ENCODE results near the gene TBRG1. TPM values are rescaled to one million over a fixed set of nuclear protein-coding genes. Genes with fewer than 3 reads are reported as not detected.

TBRG1 gene
- total and polyA plus RNA-seq, 5 donors, result 17.9 to 28.6 (median 25.3) TPM

GRCh38 chr11:124661553-124661952, 38.9 kb downstream of the TBRG1 start:
- H3K27ac ChIP-seq (ENCODE audit: low read length), result no peak overlapping the region
- H3K9me3 ChIP-seq (ENCODE audit: control insufficient read depth, low read length), result no peaks in the 10 kb centered on the region
- ATAC-seq, result no peak
- no peaks in the 10 kb centered on the region for H3K4me1 ChIP-seq (ENCODE audit: control insufficient read depth, insufficient read depth, low read length)
- DNase-seq, result no peak
- intact Hi-C loops (cut with DNase I), result loop anchor here in 1 of 4 donors (10.0 kb wide), 1 partner anchor 173 kb away; no protein-coding TSS in a partner anchor
- no peak overlapping the region for H3K4me3 ChIP-seq (ENCODE audit: low read length)
- no peaks in the 10 kb centered on the region for H3K27me3 ChIP-seq (ENCODE audit: control insufficient read depth, insufficient read depth)

GRCh38 chr11:124662106-124662505, 39.4 kb downstream of the TBRG1 start:
- intact Hi-C loops (cut with DNase I), result loop anchor here in 1 of 4 donors (10.0 kb wide), 1 partner anchor 173 kb away; no protein-coding TSS in a partner anchor

GRCh38 chr11:124663861-124664260, 41.2 kb downstream of the TBRG1 start:
- DNase-seq, result no peak
- H3K4me3 ChIP-seq (ENCODE audit: low read length), result no peak overlapping the region
- H3K9me3 ChIP-seq (ENCODE audit: control insufficient read depth, low read length), result no peaks in the 10 kb centered on the region
- H3K4me1 ChIP-seq (ENCODE audit: control insufficient read depth, insufficient read depth, low read length), result no peaks in the 10 kb centered on the region
- intact Hi-C loops (cut with DNase I), result loop anchor here in 1 of 4 donors (10.0 kb wide), 1 partner anchor 171 kb away; no protein-coding TSS in a partner anchor
- H3K27ac ChIP-seq (ENCODE audit: low read length), result no peak overlapping the region
- ATAC-seq, result no peak
- no peaks in the 10 kb centered on the region for H3K27me3 ChIP-seq (ENCODE audit: control insufficient read depth, insufficient read depth)
- WGBS, result 82% methylated on average over 2 of the region's 2 CpGs

More at GRCh38 chr11:124662106-124662505, 39.4 kb downstream of the TBRG1 start:
- no peak for DNase-seq
- 83% methylated on average over 4 of the region's 4 CpGs for WGBS
- H3K27ac ChIP-seq (ENCODE audit: low read length), result no peak overlapping the region
- no peaks in the 10 kb centered on the region for H3K9me3 ChIP-seq (ENCODE audit: control insufficient read depth, low read length)
- H3K4me3 ChIP-seq (ENCODE audit: low read length), result no peak overlapping the region
- no peaks in the 10 kb centered on the region for H3K4me1 ChIP-seq (ENCODE audit: control insufficient read depth, insufficient read depth, low read length)
- no peak for ATAC-seq
- H3K27me3 ChIP-seq (ENCODE audit: control insufficient read depth, insufficient read depth), result no peaks in the 10 kb centered on the region

- 90% methylated on average over 3 of the region's 3 CpGs for WGBS
- Histone ChIP-seq H3K9me3 (ENCODE audit: control insufficient read depth, low read length) (no peaks in the 10 kb centered on the region), H3K27me3 (ENCODE audit: control insufficient read depth, insufficient read depth) (no peaks in the 10 kb centered on the region), H3K27ac (ENCODE audit: low read length) (no peak overlapping the region), H3K4me3 (ENCODE audit: low read length) (no peak overlapping the region), H3K4me1 (ENCODE audit: control insufficient read depth, insufficient read depth, low read length) (no peaks in the 10 kb centered on the region)
- no peak for ATAC-seq
- DNase-seq, result no peak
- intact Hi-C loops (cut with DNase I), result loop anchor here in 2 of 4 donors (5.0 to 10.0 kb wide), 2 partner anchors 167 to 170 kb away; no protein-coding TSS in a partner anchor
Observed at GRCh38 chr11:124667601-124668000, 44.9 kb downstream of the TBRG1 start.

DNA sequence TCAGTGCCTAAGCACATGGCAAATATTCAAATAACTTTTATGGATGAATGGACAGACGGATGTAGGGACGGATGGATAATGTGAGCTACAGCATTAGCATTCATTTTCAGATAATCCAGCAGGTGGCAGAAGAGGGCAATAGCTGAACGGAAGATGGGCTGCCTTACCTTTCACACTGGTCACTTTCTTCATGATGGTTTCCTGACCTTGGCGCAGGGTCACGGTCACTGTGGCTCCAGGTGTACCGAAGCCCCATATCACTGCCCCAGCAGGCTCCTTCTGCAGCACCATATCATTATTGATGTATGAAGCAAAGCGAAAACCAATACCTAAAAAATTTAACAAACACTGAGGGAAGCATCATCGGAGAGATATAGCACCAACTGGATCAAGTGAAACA, 46.5 kb downstream of the TBRG1 start:
- Histone ChIP-seq H3K27ac (ENCODE audit: low read length) (no peak overlapping the region), H3K4me1 (ENCODE audit: control insufficient read depth, insufficient read depth, low read length) (peaks cover under 1% of the 10 kb centered on the region), H3K9me3 (ENCODE audit: control insufficient read depth, low read length) (no peaks in the 10 kb centered on the region), H3K27me3 (ENCODE audit: control insufficient read depth, insufficient read depth) (no peaks in the 10 kb centered on the region), H3K4me3 (ENCODE audit: low read length) (no peak overlapping the region)
- 24% methylated on average over 8 of the region's 8 CpGs for WGBS
- ATAC-seq (no peak), DNase-seq (peak in 1 of 3 donors; percentile 49)
- intact Hi-C loops (cut with DNase I), result loop anchor here in 3 of 4 donors (2.0 to 10.0 kb wide), 4 partner anchors 96 to 168 kb away; no protein-coding TSS in a partner anchor

GRCh38 chr11:124670732-124671131, 48.1 kb downstream of the TBRG1 start:
- WGBS, result 49% methylated on average over 3 of the region's 3 CpGs
- ATAC-seq, result no peak
- H3K9me3 ChIP-seq (ENCODE audit: control insufficient read depth, low read length), result no peaks in the 10 kb centered on the region

GRCh38 chr11:124672536-124673215, 50.0 kb downstream of the TBRG1 start:
- Histone ChIP-seq H3K27me3 (ENCODE audit: control insufficient read depth, insufficient read depth) (no peaks in the 10 kb centered on the region), H3K4me3 (ENCODE audit: low read length) (peak overlapping the region; percentile 64), H3K9me3 (ENCODE audit: control insufficient read depth, low read length) (no peaks in the 10 kb centered on the region), H3K4me1 (ENCODE audit: control insufficient read depth, insufficient read depth, low read length) (peaks cover 4% of the 10 kb centered on the region), H3K27ac (ENCODE audit: low read length) (peak overlapping the region; percentile 92)
- ATAC-seq, result no peak
- no peak for DNase-seq
- 56% methylated on average over 7 of the region's 7 CpGs for whole genome bisulfite sequencing
- intact Hi-C loops (cut with DNase I), result loop anchor here in 3 of 4 donors (5.0 kb wide), 2 partner anchors 90 to 165 kb away; partner anchors contain the start of gene ESAM (in 2 of the 3)

More at GRCh38 chr11:124670732-124671131, 48.1 kb downstream of the TBRG1 start:
- Histone ChIP-seq H3K27me3 (ENCODE audit: control insufficient read depth, insufficient read depth) (no peaks in the 10 kb centered on the region), H3K4me1 (ENCODE audit: control insufficient read depth, insufficient read depth, low read length) (peaks cover 2% of the 10 kb centered on the region), H3K4me3 (ENCODE audit: low read length) (no peak overlapping the region), H3K27ac (ENCODE audit: low read length) (no peak overlapping the region)
- intact Hi-C loops (cut with DNase I), result loop anchor here in 3 of 4 donors (2.0 to 5.0 kb wide), 3 partner anchors 92 to 167 kb away; partner anchors contain the start of gene ESAM (in 3 of the 3)
- no peak for DNase-seq

DNA sequence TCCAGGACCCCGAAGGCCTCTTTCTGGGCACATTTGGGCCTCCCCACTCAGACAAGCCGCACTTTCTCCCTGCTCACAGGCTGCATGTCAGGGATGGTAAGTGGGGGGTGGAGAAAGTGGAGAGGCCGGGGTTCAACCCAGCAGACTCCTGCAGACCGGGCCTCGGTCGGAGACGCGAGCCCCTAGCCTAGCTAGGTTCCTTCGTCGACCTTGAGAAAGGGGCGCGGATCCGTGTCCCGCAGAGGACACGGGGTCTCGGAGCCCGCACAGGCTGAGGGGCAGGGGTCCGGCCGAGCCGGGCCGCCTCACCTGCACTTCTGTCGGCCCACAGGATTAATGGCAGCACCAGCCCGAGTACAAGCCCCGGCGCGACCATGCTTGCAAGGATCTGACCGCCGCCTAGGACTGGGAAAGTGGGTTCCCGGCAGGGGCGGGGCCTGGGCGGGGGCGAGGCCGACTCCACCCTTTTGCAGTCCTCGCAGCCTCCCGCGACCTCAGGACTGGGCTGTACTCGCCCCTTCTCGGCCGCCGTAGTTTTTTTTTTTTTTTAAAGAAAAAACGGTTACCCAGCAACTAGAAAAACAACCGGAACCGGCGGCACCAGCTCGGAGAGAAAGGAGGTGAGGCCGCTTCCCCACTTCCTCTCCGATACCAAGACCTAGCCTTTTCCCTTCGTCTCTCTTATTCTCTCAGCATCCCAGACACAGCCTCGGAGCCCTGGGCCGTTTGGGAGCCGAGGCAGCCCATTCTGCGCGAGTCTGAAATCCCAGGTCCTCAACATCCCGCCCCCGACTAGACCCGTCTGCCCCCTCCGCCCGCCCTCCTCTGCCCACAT, 50.9 kb downstream of the TBRG1 start, which contains the start of the genes SIAE and SPA17:
TSS of gene SIAE (minus strand) at position 407 of the 835 bp plus-strand sequence. CDS start at position 376, 31 bp downstream.
TSS of gene SPA17 (plus strand) at position 572 of the 835 bp plus-strand sequence. CDS start 1,361 bp downstream, outside the sequence.
- Histone ChIP-seq H3K9me3 (ENCODE audit: control insufficient read depth, low read length) (no peaks in the 10 kb centered on the region), H3K27ac (ENCODE audit: low read length) (peak within 1 kb of the TSS; percentile 92), H3K4me3 (ENCODE audit: low read length) (peak within 1 kb of the TSS; percentile 64), H3K4me1 (ENCODE audit: control insufficient read depth, insufficient read depth, low read length) (peaks cover 4% of the 10 kb centered on the region), H3K27me3 (ENCODE audit: control insufficient read depth, insufficient read depth) (no peaks in the 10 kb centered on the region)
- intact Hi-C loops (cut with DNase I), result loop anchor here in 3 of 4 donors (5.0 kb wide), 2 partner anchors 89 to 164 kb away; partner anchors contain the start of gene ESAM (in 2 of the 3)
- ATAC-seq (peak; percentile 98 to 99), DNase-seq (peak; percentile 95 to 98 (median 98))
- under 1% methylated on average over 58 of the region's 58 CpGs for WGBS

- Histone ChIP-seq H3K27me3 (ENCODE audit: control insufficient read depth, insufficient read depth) (no peaks in the 10 kb centered on the region), H3K27ac (ENCODE audit: low read length) (peak overlapping the region; percentile 88), H3K4me3 (ENCODE audit: low read length) (peak overlapping the region; percentile 64), H3K9me3 (ENCODE audit: control insufficient read depth, low read length) (no peaks in the 10 kb centered on the region), H3K4me1 (ENCODE audit: control insufficient read depth, insufficient read depth, low read length) (peaks cover 4% of the 10 kb centered on the region)
- DNase-seq, result no peak
- no peak for ATAC-seq
- intact Hi-C loops (cut with DNase I), result loop anchor here in 3 of 4 donors (5.0 kb wide), 2 partner anchors 88 to 163 kb away; partner anchors contain the start of gene ESAM (in 2 of the 3)
- 30% methylated on average over 18 of the region's 18 CpGs for WGBS
Observed at GRCh38 chr11:124674168-124674517, 51.5 kb downstream of the TBRG1 start.

- peak overlapping the region; percentile 64 for H3K4me3 ChIP-seq (ENCODE audit: low read length)
- peaks cover 4% of the 10 kb centered on the region for H3K4me1 ChIP-seq (ENCODE audit: control insufficient read depth, insufficient read depth, low read length)
- no peaks in the 10 kb centered on the region for H3K27me3 ChIP-seq (ENCODE audit: control insufficient read depth, insufficient read depth)
- intact Hi-C loops (cut with DNase I), result loop anchor here in 3 of 4 donors (5.0 kb wide), 2 partner anchors 88 to 163 kb away; partner anchors contain the start of gene ESAM (in 2 of the 3)
- ATAC-seq, result no peak
- no peak overlapping the region for H3K27ac ChIP-seq (ENCODE audit: low read length)
- H3K9me3 ChIP-seq (ENCODE audit: control insufficient read depth, low read length), result no peaks in the 10 kb centered on the region
- no peak for DNase-seq
- 82% methylated on average over 5 of the region's 5 CpGs for WGBS
Observed at GRCh38 chr11:124674571-124674970, 51.9 kb downstream of the TBRG1 start.
